Erythroblast (primary cell): ENCODE measurements around the gene SHANK1.

Source experiments
- GATA1 ChIP-seq: IDR thresholded peaks from 2 replicates; pipeline ENCODE4 v1.6.1; 2011; ENCODE audit warnings: low read depth, mild to moderate bottlenecking, control low read depth, low read length, moderate library complexity
- POLR2A ChIP-seq: IDR thresholded peaks from 2 replicates; pipeline ENCODE4 v1.6.1; 2011; ENCODE audit warnings: mild to moderate bottlenecking, low read length

- TF ChIP-seq POLR2A: no peak
- no peak for TF ChIP-seq GATA1
Observed at GRCh38 chr19:50676625-50677197, 42.9 kb downstream of the SHANK1 start.
